Stomach (tissue), 4 donors: Measurements from ENCODE around the gene MUSTN1.

Experiments
- EP300 ChIP-seq: sonication (generic); formaldehyde crosslinking; IDR thresholded peaks from one replicate; pipeline ENCODE4 v1.6.1; 2017; ENCODE audit warnings: antibody characterized with exemption
- POLR2A ChIP-seq, 4 donors: fragments of 450-650 bp; IDR thresholded peaks; one replicate each; pipeline ENCODE4 v1.6.1; 2016; ENCODE audit warnings: antibody characterized with exemption in 4 of 4, control low read depth in 2 of 4, mild to moderate bottlenecking in 1 of 4, moderate library complexity in 1 of 4
- POLR2AphosphoS5 ChIP-seq, 3 donors: sonication (generic); formaldehyde crosslinking; IDR thresholded peaks; one replicate each; pipeline ENCODE4 v1.6.1; 2016; ENCODE audit warnings: antibody characterized with exemption in 3 of 3
- TF ChIP-seq, protein P1 (sequence below), 7 experiments: fragments of 450-650 bp in 4 of 7; fragments of 200-600 bp in 3 of 7; sonication (generic) in 3 of 7; IDR thresholded peaks; one replicate each; pipeline ENCODE4 v1.5.1; 2016 to 2019; ENCODE audit warnings: antibody characterized with exemption in 7 of 7, control low read depth in 2 of 7, mild to moderate bottlenecking in 1 of 7

DNA sequence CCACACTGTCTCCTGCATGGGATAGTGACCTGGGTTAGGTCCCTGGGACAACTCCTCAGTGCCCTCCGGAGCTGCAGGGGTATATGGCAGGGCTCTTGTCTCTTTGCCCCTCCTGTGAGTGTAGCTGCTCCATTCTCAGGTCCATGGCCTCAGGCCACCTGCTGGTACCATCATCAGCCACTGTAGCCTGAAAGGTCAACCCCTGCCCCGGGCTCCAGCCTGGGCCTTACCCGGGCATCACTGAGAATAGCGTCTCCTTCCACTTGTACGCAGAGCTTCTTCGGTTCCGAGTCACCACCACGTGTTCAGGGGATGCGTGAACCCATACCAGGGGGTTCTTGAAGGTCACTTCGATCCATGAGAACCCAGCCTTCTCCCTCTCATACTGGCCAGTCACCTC, 18.2 kb downstream of the MUSTN1 start:
- TF ChIP-seq, protein P1, sequence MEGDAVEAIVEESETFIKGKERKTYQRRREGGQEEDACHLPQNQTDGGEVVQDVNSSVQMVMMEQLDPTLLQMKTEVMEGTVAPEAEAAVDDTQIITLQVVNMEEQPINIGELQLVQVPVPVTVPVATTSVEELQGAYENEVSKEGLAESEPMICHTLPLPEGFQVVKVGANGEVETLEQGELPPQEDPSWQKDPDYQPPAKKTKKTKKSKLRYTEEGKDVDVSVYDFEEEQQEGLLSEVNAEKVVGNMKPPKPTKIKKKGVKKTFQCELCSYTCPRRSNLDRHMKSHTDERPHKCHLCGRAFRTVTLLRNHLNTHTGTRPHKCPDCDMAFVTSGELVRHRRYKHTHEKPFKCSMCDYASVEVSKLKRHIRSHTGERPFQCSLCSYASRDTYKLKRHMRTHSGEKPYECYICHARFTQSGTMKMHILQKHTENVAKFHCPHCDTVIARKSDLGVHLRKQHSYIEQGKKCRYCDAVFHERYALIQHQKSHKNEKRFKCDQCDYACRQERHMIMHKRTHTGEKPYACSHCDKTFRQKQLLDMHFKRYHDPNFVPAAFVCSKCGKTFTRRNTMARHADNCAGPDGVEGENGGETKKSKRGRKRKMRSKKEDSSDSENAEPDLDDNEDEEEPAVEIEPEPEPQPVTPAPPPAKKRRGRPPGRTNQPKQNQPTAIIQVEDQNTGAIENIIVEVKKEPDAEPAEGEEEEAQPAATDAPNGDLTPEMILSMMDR (IDR thresholded peaks at IDR 0.05) = no peak
- TF ChIP-seq POLR2A (IDR thresholded peaks at IDR 0.05) = no peak
- no peak for TF ChIP-seq POLR2AphosphoS5 (IDR thresholded peaks at IDR 0.05)
- TF ChIP-seq EP300 = no peak
